ENCODE results near the gene PIEZO2. TPM values are rescaled to one million over a fixed set of nuclear protein-coding genes. Genes with fewer than 3 reads are reported as not detected.

PIEZO2 gene
- total RNA-seq, 1 donor from 2014 or later: 256 TPM

GRCh38 chr18:10794771-10795170 is 354.6 kb downstream of the PIEZO2 start:
- DNase-seq (ENCODE audit: low read depth in 2 of 2): peak in 1 of 2 donors; percentile 89

- DNase-seq (ENCODE audit: low read depth in 2 of 2): no peak
Observed at GRCh38 chr18:10793730-10794370, 355.5 kb downstream of the PIEZO2 start.

DNA sequence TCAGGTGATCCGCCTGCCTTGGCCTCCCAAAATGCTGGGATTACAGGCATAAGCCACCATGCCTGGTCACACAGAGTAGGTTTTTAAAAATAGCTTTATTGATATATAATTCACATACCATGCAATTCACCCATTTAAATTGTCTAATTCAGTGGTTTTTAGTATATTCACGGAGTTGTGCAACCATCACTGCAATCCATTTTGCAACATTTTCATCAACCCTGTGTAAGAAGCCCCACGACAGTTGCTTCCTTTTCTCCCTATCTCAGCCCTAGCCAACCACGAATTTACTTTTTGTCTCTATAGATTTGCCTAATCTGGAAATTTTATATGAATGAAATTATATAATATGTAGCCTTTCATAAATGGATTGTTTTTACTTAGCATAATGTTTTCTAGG is 357.2 kb downstream of the PIEZO2 start:
- no peak for DNase-seq (ENCODE audit: low read depth in 2 of 2)

- DNase-seq (ENCODE audit: low read depth in 2 of 2): no peak
Observed at GRCh38 chr18:10791169-10791831, 358.1 kb downstream of the PIEZO2 start.

DNA sequence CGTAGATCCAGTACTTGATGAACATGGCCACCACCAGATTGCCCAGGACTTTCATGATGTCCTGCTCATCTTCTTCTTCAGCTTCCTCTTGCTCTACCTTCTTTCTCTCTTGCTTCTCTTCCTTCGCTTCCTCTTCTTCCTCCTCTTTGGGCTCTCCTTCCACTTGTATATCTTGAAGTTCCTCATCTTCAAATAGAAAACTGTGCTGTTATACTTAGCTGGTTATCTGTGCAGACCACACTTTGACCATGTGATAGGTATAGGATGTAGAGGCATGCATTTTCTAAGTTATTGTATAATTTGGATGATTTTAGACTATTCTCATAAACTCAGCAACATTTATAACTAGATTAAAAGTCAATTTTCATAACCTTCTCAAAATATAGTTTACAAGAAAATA is 360.2 kb downstream of the PIEZO2 start:
- no peak for DNase-seq (ENCODE audit: low read depth in 2 of 2)

- peak; percentile 71 to 93 for DNase-seq (ENCODE audit: low read depth in 2 of 2)
Observed at GRCh38 chr18:10787293-10787901, 362.0 kb downstream of the PIEZO2 start.

GRCh38 chr18:10785798-10786197 is 363.6 kb downstream of the PIEZO2 start:
- DNase-seq (ENCODE audit: low read depth in 2 of 2): no peak

DNA sequence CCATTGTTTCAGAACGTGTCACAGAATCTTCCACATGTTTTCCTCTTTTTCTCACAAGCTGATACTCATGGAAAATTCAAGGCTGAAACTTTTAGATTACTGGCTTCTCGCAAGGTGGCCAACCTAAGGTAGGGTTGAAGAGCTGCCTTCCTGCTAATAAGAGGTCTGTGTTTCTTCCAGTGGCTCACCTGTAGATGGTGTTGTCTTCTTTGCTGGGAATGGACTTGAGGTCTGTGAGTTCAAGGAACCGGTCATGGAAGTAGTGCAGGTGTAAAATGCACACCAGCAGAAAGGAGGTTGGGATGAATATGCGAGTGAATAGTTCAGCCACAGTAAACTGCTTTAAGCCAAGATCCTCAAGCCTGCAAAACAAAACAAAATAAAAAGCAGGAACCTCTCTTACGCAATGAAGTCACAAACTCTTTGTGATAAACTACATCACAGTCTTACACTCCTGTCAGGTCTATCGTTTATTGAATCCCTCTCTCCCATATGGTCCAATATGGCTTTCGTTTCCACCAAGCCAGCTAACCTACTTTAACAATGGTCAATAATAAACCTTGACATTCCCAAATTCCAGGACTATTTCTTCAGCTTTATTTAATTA is 364.7 kb downstream of the PIEZO2 start:
- no peak for DNase-seq (ENCODE audit: low read depth in 2 of 2)

DNA sequence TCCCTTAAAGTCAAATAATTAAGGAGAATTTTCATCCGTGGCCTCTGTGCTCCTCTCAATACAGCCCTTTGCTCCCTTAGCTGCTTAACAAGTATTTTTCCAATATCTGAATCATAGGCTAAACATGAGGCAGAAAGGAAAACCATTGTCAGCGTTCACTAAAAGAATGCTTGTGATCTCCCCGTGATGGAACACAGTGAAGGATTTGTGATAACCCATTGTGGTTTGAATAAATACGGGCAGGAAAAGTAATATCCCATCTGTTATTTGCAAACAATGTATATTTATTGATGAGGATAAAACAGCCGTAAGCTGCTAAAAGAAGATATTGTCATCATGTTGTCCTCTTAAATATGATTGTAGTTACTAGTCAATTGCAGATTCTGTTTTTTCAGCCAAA is 365.4 kb downstream of the PIEZO2 start:
- DNase-seq (ENCODE audit: low read depth in 2 of 2): peak in 1 of 2 donors; percentile 72

DNA sequence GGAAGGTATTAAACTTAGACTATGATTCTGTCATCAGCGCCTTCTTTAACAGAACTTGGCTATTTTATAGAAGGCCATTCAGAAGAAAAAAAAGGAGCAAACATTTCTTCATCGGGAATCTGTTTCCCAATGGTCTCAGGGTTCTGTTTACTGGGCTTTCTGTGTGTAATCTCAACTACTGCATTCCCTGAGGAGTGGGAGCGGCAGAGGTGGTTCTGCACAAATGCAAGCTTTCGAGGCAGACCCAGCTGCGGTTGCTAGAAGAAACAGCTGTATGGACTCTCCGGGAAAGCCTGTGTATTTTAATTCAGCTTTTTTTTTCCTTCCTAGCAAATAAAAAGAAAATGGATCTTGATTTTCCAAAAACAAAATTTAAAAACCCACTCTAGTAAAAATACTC is 372.9 kb downstream of the PIEZO2 start:
- no peak for DNase-seq (ENCODE audit: low read depth in 2 of 2)

DNA sequence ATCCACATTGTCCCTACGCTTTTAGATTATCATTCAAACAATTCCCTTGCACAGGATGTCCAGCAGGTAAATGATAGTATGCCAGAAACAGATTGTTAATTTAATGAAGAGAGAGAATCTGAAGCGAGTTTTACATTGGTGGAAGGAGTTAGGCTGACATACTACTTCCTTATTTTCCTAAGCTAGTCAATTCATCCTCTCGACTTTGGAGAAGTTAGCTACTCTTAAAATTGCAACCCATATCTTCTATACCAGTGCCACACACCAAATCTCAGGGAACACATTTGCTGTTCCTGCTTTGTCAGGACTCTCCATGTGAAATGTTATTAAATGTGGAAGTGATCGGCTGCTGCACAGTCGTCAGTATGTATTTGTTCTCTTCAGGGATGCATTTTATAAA is 374.3 kb downstream of the PIEZO2 start:
- no peak for DNase-seq (ENCODE audit: low read depth in 2 of 2)

- DNase-seq (ENCODE audit: low read depth in 2 of 2): no peak
Observed at GRCh38 chr18:10771053-10771709, 378.2 kb downstream of the PIEZO2 start.

DNA sequence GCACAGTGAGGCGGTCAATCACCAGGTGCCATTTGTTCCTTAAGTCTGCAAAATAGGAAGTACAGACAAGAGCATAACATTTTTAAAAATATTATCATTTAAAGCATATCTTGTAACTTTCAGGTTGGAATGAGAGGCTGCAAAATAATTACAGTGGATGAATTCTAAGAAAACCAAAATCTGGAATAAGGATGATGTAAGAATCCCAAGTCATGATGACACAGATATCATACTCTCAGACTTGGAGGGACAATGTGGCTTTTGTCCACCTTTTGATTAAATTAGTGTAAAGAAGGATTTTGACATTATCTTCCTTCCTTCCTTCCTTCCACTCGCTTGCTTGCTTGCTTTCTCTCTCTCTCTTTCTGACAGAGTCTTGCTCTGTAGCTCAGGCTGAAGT is 379.1 kb downstream of the PIEZO2 start:
- DNase-seq (ENCODE audit: low read depth in 2 of 2): no peak

DNA sequence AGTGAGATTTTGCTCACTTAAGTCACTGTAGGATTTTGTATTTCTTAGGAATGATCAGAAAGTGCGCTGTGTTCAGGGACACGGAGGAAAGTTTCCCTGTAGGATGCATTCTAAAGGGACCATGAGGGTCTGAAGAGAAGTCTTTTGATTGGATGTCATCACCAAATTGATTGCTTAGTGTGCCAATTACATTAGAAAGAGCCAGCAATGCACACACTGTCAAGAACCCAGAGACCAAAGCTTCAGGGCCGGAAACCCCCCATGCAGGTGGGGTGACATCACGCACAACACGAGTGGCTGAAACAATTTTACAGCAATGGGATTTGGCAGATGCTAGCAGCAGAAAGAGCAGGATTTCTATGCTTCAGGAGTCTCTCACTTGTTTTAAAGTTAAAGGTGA is 381.1 kb downstream of the PIEZO2 start:
- DNase-seq (ENCODE audit: low read depth in 2 of 2): no peak

GRCh38 chr18:10767658-10768057 is 381.7 kb downstream of the PIEZO2 start:
- DNase-seq (ENCODE audit: low read depth in 2 of 2): no peak

DNA sequence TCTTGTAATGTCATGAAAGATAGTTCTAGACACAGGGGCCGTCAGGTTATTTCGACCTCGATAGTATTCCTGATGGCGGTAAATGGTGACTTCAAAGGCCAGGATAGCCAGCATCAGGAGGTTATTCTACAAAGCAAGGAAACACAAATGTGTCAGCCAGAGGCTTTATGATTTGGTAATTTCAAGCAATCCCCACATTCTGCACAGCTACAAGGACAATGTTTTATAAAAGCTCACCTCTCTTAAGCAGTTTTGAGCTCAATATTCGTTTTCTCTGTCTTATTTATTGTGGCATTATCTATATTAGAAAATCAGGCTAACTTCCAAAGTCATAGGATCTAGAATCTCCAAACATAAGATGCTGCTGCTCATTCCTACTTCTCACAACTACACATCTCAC is 388.4 kb downstream of the PIEZO2 start:
- no peak for DNase-seq (ENCODE audit: low read depth in 2 of 2)

DNA sequence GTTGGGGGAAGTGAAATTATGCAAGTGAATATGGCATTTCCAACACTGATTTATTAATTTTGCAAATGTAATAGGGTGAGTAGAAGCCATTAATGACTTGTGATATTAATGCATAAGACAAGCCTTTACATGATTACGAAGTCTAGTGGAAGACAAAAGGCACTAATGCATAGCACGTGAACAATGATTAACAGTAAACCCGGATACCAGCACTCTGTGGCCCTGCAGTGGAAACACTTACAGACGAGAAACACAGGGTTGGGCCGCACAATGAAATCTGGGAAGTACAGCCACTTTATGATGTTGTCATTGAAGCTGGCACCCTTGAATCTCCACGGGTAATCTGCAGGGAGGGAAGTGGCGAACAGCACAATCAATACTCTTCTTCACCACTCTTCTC is 390.1 kb downstream of the PIEZO2 start:
- DNase-seq (ENCODE audit: low read depth in 2 of 2): no peak

DNA sequence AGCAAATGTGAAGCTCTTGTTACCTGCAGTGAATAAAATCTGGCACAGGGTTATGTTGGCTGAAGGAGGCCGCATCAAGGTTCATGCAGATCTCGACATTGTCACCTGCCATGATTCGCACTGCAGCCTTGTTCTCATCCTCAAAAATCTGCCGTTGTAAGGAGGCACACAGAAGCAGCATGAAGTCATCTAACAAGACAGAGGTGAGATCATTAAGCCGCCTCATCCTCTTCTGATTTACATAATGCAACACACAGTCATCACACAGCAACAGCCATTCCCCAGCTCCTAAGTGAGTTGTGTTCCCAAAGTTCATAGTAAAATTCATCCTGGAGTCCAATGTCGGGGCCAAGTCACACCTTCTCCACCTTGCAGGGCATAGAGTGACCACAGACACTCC is 391.4 kb downstream of the PIEZO2 start:
- DNase-seq (ENCODE audit: low read depth in 2 of 2): no peak

GRCh38 chr18:10757349-10757748 is 392.0 kb downstream of the PIEZO2 start:
- DNase-seq (ENCODE audit: low read depth in 2 of 2): no peak

- no peak for DNase-seq (ENCODE audit: low read depth in 2 of 2)
Observed at GRCh38 chr18:10755855-10756254, 393.5 kb downstream of the PIEZO2 start.

- peak in 1 of 2 donors; percentile 26 for DNase-seq (ENCODE audit: low read depth in 2 of 2)
Observed at GRCh38 chr18:10754128-10754527, 395.2 kb downstream of the PIEZO2 start.

DNA sequence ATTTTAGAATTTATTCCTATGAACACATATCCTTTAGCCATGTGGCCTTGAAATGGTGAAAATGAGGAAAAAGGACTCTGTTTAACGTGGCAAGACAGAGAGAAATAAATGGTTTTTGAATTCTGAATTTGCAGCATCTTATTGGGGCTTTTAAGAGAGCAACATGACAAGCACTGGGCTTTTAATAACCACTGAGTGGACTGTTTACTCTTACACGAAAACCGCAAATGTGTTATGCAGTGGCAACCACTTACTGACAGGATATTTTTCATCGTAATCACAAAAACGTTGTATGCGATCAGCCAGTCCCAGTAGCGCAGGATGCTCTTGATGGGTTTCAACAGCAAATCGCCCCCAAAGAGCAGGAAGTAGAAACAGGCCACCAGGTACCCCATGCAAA is 397.0 kb downstream of the PIEZO2 start:
- no peak for DNase-seq (ENCODE audit: low read depth in 2 of 2)

Measured in lung microvascular endothelial cell (primary cell).